Activated T-cell treated with anti-CD3 and anti-CD28 coated beads, Interleukin-2, amount 50 U/mL, for 24 hours (primary cell): ENCODE measurements around the gene FAM83E.

Experiments
- DNase-seq: peaks from one replicate; pipeline ENCODE4 v3.0.0-alpha.2; 2020
- H3K27ac Mint-ChIP-seq: 2 replicates; pipeline ENCODE4 v1.8.0; 2020; ENCODE audit warnings: mild to moderate bottlenecking, mixed read lengths
- H3K27me3 Mint-ChIP-seq: 2 replicates; pipeline ENCODE4 v1.8.0; 2020; ENCODE audit warnings: mixed read lengths
- H3K36me3 Mint-ChIP-seq: 2 replicates; pipeline ENCODE4 v1.8.0; 2020; ENCODE audit warnings: low read depth, mixed read lengths
- H3K4me1 Mint-ChIP-seq: 2 replicates; pipeline ENCODE4 v1.8.0; 2020; ENCODE audit warnings: low read depth, mixed read lengths
- H3K4me3 Mint-ChIP-seq: 2 replicates; pipeline ENCODE4 v1.8.0; 2020; ENCODE audit warnings: mild to moderate bottlenecking, moderate library complexity, mixed read lengths
- H3K9me3 Mint-ChIP-seq: 2 replicates; pipeline ENCODE4 v1.8.0; 2020; ENCODE audit warnings: mixed read lengths

FAM83E gene

DNA sequence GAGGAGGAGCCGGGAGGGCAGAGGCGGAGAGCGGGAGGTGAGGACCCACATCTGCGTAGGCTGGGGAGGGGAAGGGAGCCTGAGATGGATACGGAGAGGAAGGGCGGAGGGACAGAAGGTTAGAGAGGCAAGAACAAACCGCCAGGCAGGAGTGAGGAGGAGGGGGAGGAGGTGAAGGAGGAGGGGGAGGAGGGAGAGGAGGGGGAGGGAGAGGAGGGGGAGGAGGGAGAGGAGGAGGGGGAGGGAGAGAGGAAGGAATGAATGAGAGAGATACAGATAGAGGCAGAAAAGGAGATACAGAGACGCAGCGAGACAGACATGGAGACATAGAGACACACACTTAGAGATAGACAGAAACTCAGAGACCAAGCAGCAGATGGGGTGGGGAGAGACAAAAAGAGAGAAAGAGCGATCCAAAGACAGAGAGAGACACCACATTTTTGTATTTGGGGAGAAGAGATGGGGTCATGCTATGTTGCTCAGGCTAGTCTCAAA is 31.9 kb upstream of the FAM83E start:
- H3K36me3 Mint-ChIP-seq, result no peaks in the 10 kb centered on the region
- peak overlapping the region; percentile 37 for H3K27ac Mint-ChIP-seq
- H3K4me1 Mint-ChIP-seq, result peaks cover 44% of the 10 kb centered on the region
- DNase-seq, result no peak
- H3K27me3 Mint-ChIP-seq, result no peaks in the 10 kb centered on the region
- no peaks in the 10 kb centered on the region for H3K9me3 Mint-ChIP-seq
- H3K4me3 Mint-ChIP-seq, result peak overlapping the region; percentile 49

GRCh38 chr19:48646001-48646721 is 31.3 kb upstream of the FAM83E start, which contains the start of gene CA11:
CA11 (minus strand) TSS chr19:48646187; CDS start chr19:48645632, 555 bp downstream.
- Mint-ChIP-seq H3K36me3 (no peaks in the 10 kb centered on the region), H3K4me1 (peaks cover 43% of the 10 kb centered on the region)

DNA sequence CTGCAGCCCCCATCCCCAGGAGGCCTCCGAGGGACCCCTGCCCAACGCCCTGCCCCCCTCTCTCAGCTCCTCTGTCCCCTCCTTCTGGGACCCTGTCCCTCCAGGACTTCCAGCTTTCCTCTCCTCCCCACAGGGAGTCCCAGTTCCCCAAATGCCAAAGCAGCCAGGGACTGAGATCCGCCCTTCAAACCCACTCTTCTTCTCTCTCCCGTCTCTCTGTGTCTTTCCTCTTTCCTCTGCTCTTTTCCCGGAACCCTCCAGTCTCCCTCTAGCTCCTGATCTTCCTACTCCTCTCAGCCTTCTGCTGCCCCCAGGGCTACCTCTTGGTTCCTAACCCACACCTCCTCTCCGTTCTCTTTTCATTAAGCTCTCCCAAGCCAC is 30.7 kb upstream of the FAM83E start:
- Mint-ChIP-seq H3K36me3 (no peaks in the 10 kb centered on the region), H3K4me1 (peaks cover 41% of the 10 kb centered on the region), H3K27me3 (no peaks in the 10 kb centered on the region), H3K4me3 (peak overlapping the region; percentile 79), H3K27ac (peak overlapping the region; percentile 89), H3K9me3 (no peaks in the 10 kb centered on the region)
- no peak for DNase-seq

More at GRCh38 chr19:48646001-48646721, 31.3 kb upstream of the FAM83E start, which contains the start of gene CA11:
- Mint-ChIP-seq H3K4me3 (peak within 1 kb of the TSS; percentile 79), H3K27ac (peak within 1 kb of the TSS; percentile 89), H3K27me3 (no peaks in the 10 kb centered on the region), H3K9me3 (no peaks in the 10 kb centered on the region)
- DNase-seq, result peak; percentile 97

GRCh38 chr19:48644839-48645619 is 30.2 kb upstream of the FAM83E start:
- DNase-seq, result peak; percentile 81
- no peaks in the 10 kb centered on the region for H3K9me3 Mint-ChIP-seq

GRCh38 chr19:48644355-48644754 is 29.5 kb upstream of the FAM83E start:
- Mint-ChIP-seq H3K36me3 (no peaks in the 10 kb centered on the region), H3K4me3 (peak overlapping the region; percentile 79), H3K27me3 (no peaks in the 10 kb centered on the region), H3K9me3 (no peaks in the 10 kb centered on the region), H3K27ac (no peak overlapping the region), H3K4me1 (peaks cover 43% of the 10 kb centered on the region)
- no peak for DNase-seq

More at GRCh38 chr19:48644839-48645619, 30.2 kb upstream of the FAM83E start:
- H3K4me1 Mint-ChIP-seq, result peaks cover 42% of the 10 kb centered on the region
- H3K27me3 Mint-ChIP-seq, result no peaks in the 10 kb centered on the region
- H3K36me3 Mint-ChIP-seq, result no peaks in the 10 kb centered on the region
- peak overlapping the region; percentile 79 for H3K4me3 Mint-ChIP-seq
- H3K27ac Mint-ChIP-seq, result peak overlapping the region; percentile 89

DNA sequence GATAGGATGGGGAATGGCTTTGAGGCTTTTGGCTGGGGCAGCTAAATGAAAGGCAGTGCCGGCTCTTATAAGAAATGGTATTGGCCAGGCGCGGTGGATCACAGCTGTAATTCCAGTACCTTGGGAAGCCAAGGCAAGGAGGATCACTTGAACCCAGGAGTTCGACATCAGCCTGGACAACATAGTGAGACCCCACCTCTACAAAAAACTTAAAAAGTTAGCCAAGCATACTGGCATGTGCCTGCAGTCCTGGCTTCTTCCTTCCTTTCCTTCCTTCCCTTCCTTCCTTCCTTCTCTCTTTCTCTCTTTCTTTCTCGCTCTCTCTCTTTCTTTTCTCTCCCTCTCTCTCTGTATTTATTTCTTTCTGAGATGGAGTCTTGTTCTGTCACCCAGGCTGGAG is 28.0 kb upstream of the FAM83E start:
- no peaks in the 10 kb centered on the region for H3K36me3 Mint-ChIP-seq
- H3K4me1 Mint-ChIP-seq, result peaks cover 48% of the 10 kb centered on the region
- no peaks in the 10 kb centered on the region for H3K9me3 Mint-ChIP-seq
- no peak for DNase-seq
- H3K4me3 Mint-ChIP-seq, result no peak overlapping the region
- H3K27me3 Mint-ChIP-seq, result no peaks in the 10 kb centered on the region
- H3K27ac Mint-ChIP-seq, result no peak overlapping the region

GRCh38 chr19:48641850-48642249 is 27.0 kb upstream of the FAM83E start:
- peaks cover 49% of the 10 kb centered on the region for H3K4me1 Mint-ChIP-seq
- no peak for DNase-seq
- no peak overlapping the region for H3K27ac Mint-ChIP-seq
- no peak overlapping the region for H3K4me3 Mint-ChIP-seq
- no peaks in the 10 kb centered on the region for H3K27me3 Mint-ChIP-seq
- no peaks in the 10 kb centered on the region for H3K36me3 Mint-ChIP-seq
- H3K9me3 Mint-ChIP-seq, result no peaks in the 10 kb centered on the region

- Mint-ChIP-seq H3K4me3 (peak overlapping the region; percentile 75), H3K9me3 (no peaks in the 10 kb centered on the region), H3K27ac (peak overlapping the region; percentile 57), H3K27me3 (no peaks in the 10 kb centered on the region), H3K4me1 (peaks cover 47% of the 10 kb centered on the region), H3K36me3 (no peaks in the 10 kb centered on the region)
- DNase-seq, result no peak
These were observed 24.9 kb upstream of the FAM83E start for GRCh38 chr19:48639483-48640375.

GRCh38 chr19:48638831-48639381 is 24.0 kb upstream of the FAM83E start:
- no peaks in the 10 kb centered on the region for H3K27me3 Mint-ChIP-seq
- H3K9me3 Mint-ChIP-seq, result no peaks in the 10 kb centered on the region
- peak overlapping the region; percentile 10 for H3K4me3 Mint-ChIP-seq
- peak overlapping the region; percentile 98 for H3K27ac Mint-ChIP-seq
- peaks cover 50% of the 10 kb centered on the region for H3K4me1 Mint-ChIP-seq
- no peaks in the 10 kb centered on the region for H3K36me3 Mint-ChIP-seq
- DNase-seq, result peak; percentile 59

DNA sequence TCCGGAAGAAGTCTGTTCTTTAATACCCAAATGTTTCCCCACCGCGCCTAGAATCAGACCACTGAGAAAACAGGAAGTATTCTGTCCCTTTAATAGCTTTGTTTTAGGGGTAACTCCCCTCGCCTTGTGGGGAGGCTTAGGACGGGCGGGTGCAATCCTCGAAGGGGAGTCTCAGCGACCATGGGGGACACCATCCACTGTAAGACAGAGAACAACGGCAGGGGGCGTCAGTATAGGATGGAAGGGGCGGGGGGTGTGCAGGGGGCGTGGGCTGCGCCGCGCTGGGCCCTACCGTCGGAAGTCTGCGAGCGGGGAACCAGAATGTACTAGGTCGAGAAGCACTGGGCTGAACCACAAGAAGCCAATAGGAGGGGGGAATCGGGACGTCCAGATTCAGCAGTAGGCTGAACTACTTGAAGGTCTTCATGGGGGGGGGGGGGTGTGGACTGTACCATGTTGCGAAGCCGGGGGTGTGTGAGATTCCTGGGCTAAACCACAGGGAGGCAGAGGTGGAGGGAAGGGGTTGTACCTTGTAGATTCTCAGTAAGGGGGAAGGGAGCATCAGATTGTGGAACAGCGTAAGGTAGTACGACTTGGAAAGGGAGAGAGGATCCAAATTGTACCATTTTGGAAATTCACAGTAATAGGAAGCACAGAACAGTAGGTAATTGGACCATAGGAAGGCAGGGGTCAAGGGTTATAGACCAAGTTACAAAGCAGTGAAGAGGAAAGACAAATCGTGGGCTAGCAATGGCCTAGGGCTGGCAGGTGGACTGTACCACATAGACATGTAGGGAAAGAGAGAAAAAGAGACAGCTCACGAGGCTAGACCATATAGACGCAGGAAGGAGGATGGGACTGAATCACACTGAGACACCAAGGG is 23.3 kb upstream of the FAM83E start:
- DNase-seq, result peak; percentile 82
- Mint-ChIP-seq H3K9me3 (no peaks in the 10 kb centered on the region), H3K4me3 (peak overlapping the region; percentile 82), H3K27ac (peak overlapping the region; percentile 98), H3K27me3 (no peaks in the 10 kb centered on the region), H3K36me3 (no peaks in the 10 kb centered on the region), H3K4me1 (peaks cover 57% of the 10 kb centered on the region)

GRCh38 chr19:48637449-48637947 is 22.6 kb upstream of the FAM83E start:
- H3K4me1 Mint-ChIP-seq, result peaks cover 64% of the 10 kb centered on the region
- no peaks in the 10 kb centered on the region for H3K9me3 Mint-ChIP-seq
- peak overlapping the region; percentile 98 for H3K27ac Mint-ChIP-seq
- H3K27me3 Mint-ChIP-seq, result no peaks in the 10 kb centered on the region
- peak overlapping the region; percentile 82 for H3K4me3 Mint-ChIP-seq
- DNase-seq, result peak; percentile 99
- H3K36me3 Mint-ChIP-seq, result peaks cover 3% of the 10 kb centered on the region

GRCh38 chr19:48636859-48637448 is 22.1 kb upstream of the FAM83E start, which contains the start of gene DBP:
DBP (minus strand) TSS chr19:48637379; CDS start chr19:48636994, 385 bp downstream.
- peaks cover 6% of the 10 kb centered on the region for H3K36me3 Mint-ChIP-seq
- H3K4me1 Mint-ChIP-seq, result peaks cover 67% of the 10 kb centered on the region
- no peaks in the 10 kb centered on the region for H3K27me3 Mint-ChIP-seq
- peak within 1 kb of the TSS; percentile 98 for H3K27ac Mint-ChIP-seq
- no peaks in the 10 kb centered on the region for H3K9me3 Mint-ChIP-seq
- no peak for DNase-seq
- peak within 1 kb of the TSS; percentile 82 for H3K4me3 Mint-ChIP-seq
